Tongue (tissue), 2 donors: Measurements from ENCODE around the gene AXDND1. TPM values are rescaled to one million over a fixed set of nuclear protein-coding genes. Genes with fewer than 3 reads are reported as not detected.
"Not testable (repeated sequence)": the region's sequence is repeated elsewhere in the genome, so short reads cannot be mapped to it uniquely, and the experiment has no call there.

Experiments used
- DNase-seq: peaks from one replicate; pipeline ENCODE4 v3.0.0-alpha.2; 2015
- total RNA-seq: library from RNA; depleted of rRNA; stranded (reverse); fragments of >200 nt; gene quantifications from one replicate; pipeline ENCODE4 v1.2.3, GENCODE V29; 2014

Gene AXDND1
- total RNA-seq, 1 donor from 2014 or later = 0.31 TPM

DNA sequence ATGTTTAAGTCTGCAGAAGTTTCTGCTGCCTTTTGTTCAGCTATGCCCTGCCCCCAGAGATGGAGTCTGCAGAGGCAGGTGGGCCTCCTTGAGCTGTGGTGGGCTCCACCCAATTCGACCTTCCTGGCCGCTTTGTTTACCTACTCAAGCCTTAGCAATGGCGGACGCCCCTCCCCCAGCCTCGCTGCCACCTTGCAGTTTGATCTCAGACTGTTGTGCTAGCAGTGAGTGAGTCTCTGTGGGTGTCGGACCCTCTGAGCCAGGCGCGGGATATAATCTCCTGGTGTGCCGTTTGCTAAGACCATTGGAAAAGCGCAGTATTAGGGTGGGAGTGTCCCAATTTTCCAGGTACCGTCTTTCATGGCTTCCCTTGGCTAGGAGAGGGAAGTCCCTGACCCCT lies 99.9 kb downstream of the AXDND1 start:
- not testable (repeated sequence) for DNase-seq

GRCh38 chr1:179474713-179475112 lies 108.9 kb downstream of the AXDND1 start:
- DNase-seq = no peak

- no peak for DNase-seq
These were observed 110.7 kb downstream of the AXDND1 start for GRCh38 chr1:179476484-179476883.

DNA sequence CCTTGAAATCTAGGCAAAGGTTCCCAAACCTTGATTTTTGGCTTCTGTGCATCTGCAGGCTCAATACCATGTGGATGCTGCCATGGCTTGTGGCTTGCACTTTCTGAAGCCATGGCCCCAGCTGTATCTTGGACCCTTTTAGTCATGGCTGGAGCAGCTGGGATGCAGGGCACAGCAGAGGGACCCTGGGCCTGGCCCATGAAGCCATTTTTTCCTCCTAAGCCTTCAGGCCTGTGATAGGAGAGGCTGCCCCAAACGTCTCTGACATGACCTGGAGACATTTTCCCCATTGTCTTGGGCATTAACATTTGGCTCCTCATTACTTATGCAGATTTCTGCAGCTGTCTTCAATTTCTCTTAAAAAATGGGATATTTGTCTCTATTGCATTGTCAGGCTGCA lies 112.6 kb downstream of the AXDND1 start:
- DNase-seq = no peak

DNA sequence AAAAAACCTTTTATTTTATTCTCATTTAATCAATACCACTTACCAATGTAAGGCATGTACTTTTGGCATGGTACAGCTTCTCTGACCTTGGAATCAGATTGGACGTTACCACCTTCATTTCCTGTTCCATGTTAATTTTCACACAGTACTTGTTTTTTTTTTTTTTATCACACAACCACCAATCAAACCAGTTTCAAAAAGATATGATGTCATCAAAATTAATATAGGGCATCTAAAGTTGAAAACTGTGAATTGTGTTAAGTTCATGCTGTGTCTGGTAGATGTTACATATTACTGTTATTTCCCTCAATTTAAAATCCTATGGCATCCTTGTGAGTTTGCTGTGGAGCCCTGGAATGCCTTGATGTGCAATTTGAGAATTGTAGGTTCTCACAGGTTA lies 124.8 kb downstream of the AXDND1 start:
- DNase-seq = no peak

- DNase-seq = no peak
These were observed 127.6 kb downstream of the AXDND1 start for GRCh38 chr1:179493323-179493722.

GRCh38 chr1:179506199-179506598 lies 140.4 kb downstream of the AXDND1 start:
- DNase-seq = no peak

DNA sequence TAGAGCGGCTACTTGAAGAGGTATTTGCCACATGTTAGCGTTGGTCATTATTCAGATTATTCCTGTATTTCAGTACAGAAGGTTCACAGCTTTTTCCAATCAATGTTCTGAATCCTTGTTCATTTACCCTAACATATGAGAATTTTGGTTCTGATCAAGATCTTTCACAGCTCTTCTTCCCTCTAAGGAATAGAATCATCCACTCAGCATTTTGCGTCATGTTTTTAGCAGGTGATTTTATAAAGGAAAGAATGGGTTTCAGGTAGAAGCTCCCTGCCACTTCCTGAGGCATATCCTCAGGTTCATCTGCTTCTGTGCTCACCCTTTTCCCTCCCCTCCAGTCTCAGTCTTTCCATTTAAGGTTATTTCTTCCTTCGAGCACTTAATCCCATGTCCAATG lies 143.6 kb downstream of the AXDND1 start:
- no peak for DNase-seq

- no peak for DNase-seq
These were observed 144.3 kb downstream of the AXDND1 start for GRCh38 chr1:179510038-179510437.

DNA sequence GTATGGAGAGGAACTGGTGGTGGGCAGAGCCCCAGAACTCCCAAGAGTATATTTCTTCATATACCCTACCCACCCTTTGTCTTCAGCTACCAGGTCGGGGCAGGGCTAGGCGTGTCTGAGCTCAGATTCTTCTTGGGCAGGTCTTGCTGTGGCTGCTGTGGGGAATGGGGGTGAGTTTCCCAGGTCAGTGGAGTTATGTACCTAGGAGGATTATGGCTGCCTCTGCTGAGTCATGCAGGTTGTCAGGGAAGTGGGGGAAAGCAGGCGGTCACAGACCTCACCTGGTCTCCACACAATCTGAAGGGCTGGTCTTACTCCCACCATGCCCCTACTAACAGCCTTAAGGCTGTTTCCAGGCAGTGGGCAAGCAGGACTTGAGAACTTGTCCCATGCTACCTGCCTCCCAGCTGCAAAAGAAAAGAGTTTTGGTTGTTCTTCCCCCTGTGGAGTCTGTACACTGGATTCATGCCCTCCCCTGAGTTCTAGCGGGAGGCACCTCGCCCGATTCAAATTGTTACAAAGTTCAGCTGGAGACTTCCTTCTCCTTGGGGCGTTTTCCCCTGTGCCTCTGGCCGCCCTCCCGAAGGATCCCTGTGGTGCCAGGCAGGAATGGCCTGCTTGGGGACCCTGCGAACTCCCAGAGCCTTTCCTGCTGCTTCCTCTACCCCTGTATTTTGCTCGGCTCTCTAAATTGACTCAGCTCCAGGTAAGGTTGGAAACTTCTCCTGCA lies 151.4 kb downstream of the AXDND1 start:
- DNase-seq = no peak

- DNase-seq = not testable (repeated sequence)
These were observed 152.8 kb downstream of the AXDND1 start for GRCh38 chr1:179518544-179518943.

DNA sequence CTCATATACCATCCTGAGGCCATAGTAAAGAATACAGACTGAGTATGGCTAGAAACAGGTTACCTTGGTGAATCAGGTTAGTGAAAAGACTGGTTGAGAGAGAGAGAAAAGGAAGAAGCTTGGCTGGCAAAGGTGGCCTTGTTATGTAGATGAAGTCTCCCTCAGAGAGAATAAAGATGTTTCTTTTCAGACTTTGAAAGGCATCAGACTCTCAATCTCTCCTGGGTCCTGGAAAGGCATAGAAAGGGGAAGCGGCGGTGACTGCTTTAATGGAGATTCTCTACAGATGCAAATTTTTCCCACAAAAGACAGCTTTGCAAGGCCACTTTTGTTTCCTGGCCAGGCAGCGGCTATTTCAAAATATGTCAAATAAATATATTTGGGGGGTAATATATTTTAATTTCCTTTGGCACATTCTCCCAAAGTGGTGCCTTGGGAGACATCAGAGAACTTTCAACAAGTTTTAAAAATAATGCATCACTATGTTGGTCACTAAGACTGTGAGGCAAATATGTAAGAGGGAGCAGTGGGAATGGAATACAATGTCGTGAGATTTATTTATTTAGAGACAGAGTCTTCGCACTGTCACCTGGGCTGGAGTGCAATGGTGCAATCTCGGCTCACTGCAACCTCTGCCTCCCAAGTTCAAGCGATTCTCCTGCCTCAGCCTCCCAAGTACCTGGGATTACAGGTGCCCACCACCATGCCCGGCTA lies 163.9 kb downstream of the AXDND1 start:
- DNase-seq = no peak

DNA sequence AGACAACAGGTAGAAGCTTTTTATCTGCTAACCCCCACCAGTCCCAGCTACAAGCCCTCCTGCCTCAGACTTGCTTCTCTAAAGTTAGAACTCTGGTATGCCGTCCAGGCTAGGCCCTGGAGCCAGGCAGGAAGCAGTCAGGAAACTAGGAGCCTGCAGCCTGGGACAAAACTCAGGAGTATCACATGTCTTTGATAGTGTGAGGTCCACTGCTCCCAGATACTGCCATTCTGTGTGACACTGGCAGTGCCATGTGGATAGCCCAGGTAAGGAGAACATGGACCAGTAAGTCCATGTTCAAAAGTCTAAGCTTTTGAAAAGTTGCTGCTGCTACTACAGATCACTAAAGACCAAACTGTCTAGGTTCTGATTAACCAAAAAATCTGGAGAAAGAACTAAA lies 164.6 kb downstream of the AXDND1 start:
- DNase-seq = no peak

GRCh38 chr1:179541774-179542173 lies 176.0 kb downstream of the AXDND1 start:
- DNase-seq = no peak

- DNase-seq = peak; percentile 73
These were observed 179.6 kb downstream of the AXDND1 start for GRCh38 chr1:179545321-179545720.

- no peak for DNase-seq
These were observed 181.3 kb downstream of the AXDND1 start for GRCh38 chr1:179547021-179547535.

DNA sequence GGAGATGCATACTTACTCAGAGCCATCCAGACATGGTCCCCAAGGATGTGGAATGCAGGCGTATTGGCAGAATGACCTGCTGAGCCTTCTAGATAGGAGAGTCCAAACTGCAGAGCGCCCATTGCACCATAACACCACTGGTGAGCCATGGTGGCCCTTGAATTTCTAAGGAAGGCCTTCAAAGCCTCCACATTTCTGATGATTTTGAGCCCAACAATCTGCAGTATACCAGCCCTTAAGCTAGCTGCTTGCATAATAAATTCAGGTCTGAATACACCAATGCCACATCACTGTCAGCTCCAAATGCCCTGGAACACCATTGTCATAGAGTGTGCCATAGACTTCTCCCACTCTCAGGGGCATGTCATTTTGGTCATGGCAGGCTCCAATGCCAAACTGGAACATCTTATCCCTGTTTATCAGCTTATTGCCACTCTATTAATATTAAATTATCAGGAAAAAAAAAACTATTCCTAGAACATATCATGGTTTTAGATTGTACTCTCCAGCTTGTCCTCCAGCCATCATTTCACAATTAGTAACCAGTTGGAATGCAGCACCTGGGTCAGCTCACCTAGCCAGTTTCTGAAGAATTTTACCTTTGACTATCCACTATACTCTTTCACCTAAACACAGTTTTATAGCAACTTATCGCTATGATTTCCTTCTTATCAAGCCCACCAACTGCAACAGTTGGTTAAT lies 183.0 kb downstream of the AXDND1 start:
- no peak for DNase-seq

GRCh38 chr1:179549368-179549700 lies 183.6 kb downstream of the AXDND1 start:
- DNase-seq = no peak

GRCh38 chr1:179550746-179551682 lies 185.2 kb downstream of the AXDND1 start:
- DNase-seq = no peak

- no peak for DNase-seq
These were observed 188.7 kb downstream of the AXDND1 start for GRCh38 chr1:179554427-179554826.

GRCh38 chr1:179558078-179558477 lies 192.3 kb downstream of the AXDND1 start:
- no peak for DNase-seq
